ENCODE data around the gene CLASRP. TPM values are rescaled to one million over a fixed set of nuclear protein-coding genes. Genes with fewer than 3 reads are reported as not detected.
A peak's percentile ranks its signal among the peaks of the same experiment; 100 is the strongest.

Gene CLASRP
- 100 to 1,000 TPM in 2 of 4 donors, 10 to 100 TPM in 2; 28.8 to 121 (median 91.5) TPM for total RNA-seq

GRCh38 chr19:45038931-45039893 is at the start of gene CLASRP:
TSS of gene CLASRP (plus strand) at chr19:45039045. CDS start at chr19:45040213, 1,168 bp downstream.
- in situ Hi-C loops (cut with MboI; ENCODE audit: low sequenced_read_pairs in 4 of 4) = no loop called here
- peaks cover 25 to 33% of the 10 kb centered on the region in 2 donors for H3K4me1 ChIP-seq
- peak; percentile 80 to 86 for DNase-seq
- intact Hi-C loops (cut with DNase I; ENCODE audit: low total_unique reads) = loop anchor here (2.0 kb wide), 3 partner anchors 38 to 84 kb away; partner anchors contain the start of genes CLPTM1, GEMIN7 and RELB
- ATAC-seq = peak; percentile 97 to 98
- H3K4me3 ChIP-seq = peak within 1 kb of the TSS; percentile 87 to 97 (median 94)
- H3K27me3 ChIP-seq = no peaks in the 10 kb centered on the region
- TF ChIP-seq CTCF (IDR thresholded peaks at IDR 0.05 in 4 of 5, conservative IDR thresholded peaks at IDR 0.05 in 1 of 5) (no peak), POLR2A (IDR thresholded peaks at IDR 0.05) (peak; percentile 94 to 98)
- H3K27ac ChIP-seq = peak within 1 kb of the TSS; percentile 90 to 98 (median 94)
- peaks cover 0 to 56% of the 10 kb centered on the region in 2 donors for H3K36me3 ChIP-seq
- no peaks in the 10 kb centered on the region for H3K9me3 ChIP-seq

- in situ Hi-C loops (cut with MboI; ENCODE audit: low sequenced_read_pairs in 4 of 4) = no loop called here
- intact Hi-C loops (cut with DNase I; ENCODE audit: low total_unique reads) = no loop called here
- Histone ChIP-seq H3K27ac (no peak overlapping the region), H3K9me3 (no peaks in the 10 kb centered on the region), H3K4me3 (no peak overlapping the region), H3K27me3 (no peaks in the 10 kb centered on the region), H3K36me3 (peaks cover 0 to 62% of the 10 kb centered on the region in 2 donors), H3K4me1 (no peaks in the 10 kb centered on the region)
- DNase-seq (no peak), ATAC-seq (no peak)
- no peak for TF ChIP-seq CTCF (IDR thresholded peaks at IDR 0.05 in 4 of 5, conservative IDR thresholded peaks at IDR 0.05 in 1 of 5)
- no peak for TF ChIP-seq POLR2A (IDR thresholded peaks at IDR 0.05)
These were observed 48.4 kb upstream of the CLASRP start for GRCh38 chr19:44990459-44990858.

GRCh38 chr19:44990966-44991365 is 47.9 kb upstream of the CLASRP start:
- no peaks in the 10 kb centered on the region for H3K9me3 ChIP-seq
- no peak overlapping the region for H3K27ac ChIP-seq
- H3K27me3 ChIP-seq = no peaks in the 10 kb centered on the region
- intact Hi-C loops (cut with DNase I; ENCODE audit: low total_unique reads) = no loop called here
- H3K4me1 ChIP-seq = no peaks in the 10 kb centered on the region
- ATAC-seq (no peak), DNase-seq (no peak)
- H3K36me3 ChIP-seq = peaks cover 0 to 57% of the 10 kb centered on the region in 2 donors
- H3K4me3 ChIP-seq = no peak overlapping the region
- in situ Hi-C loops (cut with MboI; ENCODE audit: low sequenced_read_pairs in 4 of 4) = no loop called here
- no peak for TF ChIP-seq CTCF (IDR thresholded peaks at IDR 0.05 in 4 of 5, conservative IDR thresholded peaks at IDR 0.05 in 1 of 5)
- no peak for TF ChIP-seq POLR2A (IDR thresholded peaks at IDR 0.05)

- Histone ChIP-seq H3K27me3 (no peaks in the 10 kb centered on the region), H3K4me3 (no peak overlapping the region), H3K27ac (no peak overlapping the region), H3K36me3 (peaks cover 0 to 41% of the 10 kb centered on the region in 2 donors), H3K4me1 (no peaks in the 10 kb centered on the region), H3K9me3 (no peaks in the 10 kb centered on the region)
- ATAC-seq = no peak
- DNase-seq = no peak
- no peak for TF ChIP-seq CTCF (IDR thresholded peaks at IDR 0.05 in 4 of 5, conservative IDR thresholded peaks at IDR 0.05 in 1 of 5)
- intact Hi-C loops (cut with DNase I; ENCODE audit: low total_unique reads) = no loop called here
- in situ Hi-C loops (cut with MboI; ENCODE audit: low sequenced_read_pairs in 4 of 4) = no loop called here
These were observed 46.3 kb upstream of the CLASRP start for GRCh38 chr19:44992336-44993163.

Data from gastrocnemius medialis (tissue), 4 donors.